Endothelial cell of umbilical vein (primary cell): ENCODE measurements around the gene SGCD. TPM values are rescaled to one million over a fixed set of nuclear protein-coding genes. Genes with fewer than 3 reads are reported as not detected.

Source experiments
- BruUV-seq: library from RNA; stranded (reverse); fragments of 400-500 nt; replicated peaks from 2 replicates; lab custom pipeline; 2021; lab: Mats Ljungman, UMichigan
- CTCF ChIA-PET: fragments of 300-600, 350-600 bp; sonication (Branson Sonifier 250); formaldehyde crosslinking; loops from one replicate; lab custom pipeline; 2021; ENCODE audit warnings: antibody characterized with exemption, inconsistent platforms; lab: Charles Lee
- POLR2A ChIA-PET: fragments of 300-600, 350-600 bp; sonication (Branson Sonifier 250); formaldehyde crosslinking; loops from one replicate; lab custom pipeline; 2021; ENCODE audit warnings: antibody characterized with exemption, inconsistent platforms; lab: Charles Lee
- DNase-seq: peaks from one replicate; pipeline ENCODE4 v3.0.0-alpha.2; 2011; ENCODE audit warnings: low read depth, low spot score
- FAIRE-seq: peaks from 2 replicates; lab custom pipeline; 2011; peaks lifted over from hg19 to GRCh38; lab: Jason Lieb, UNC
- H2AFZ ChIP-seq: 2 replicates; pipeline ENCODE4 v1.6.0; 2012; ENCODE audit warnings: low read depth, low read length, control low read depth, inconsistent platforms
- H3K27ac ChIP-seq: 2 replicates; pipeline ENCODE4 v1.5.1; 2011; ENCODE audit warnings: low read depth, mild to moderate bottlenecking, control low read depth, low read length, moderate library complexity; ENCODE audit not compliant: insufficient read depth
- H3K27me3 ChIP-seq, 2 experiments: 2 replicates each; pipeline versions ENCODE4 v1.6.0 to v1.6.1; 2011; ENCODE audit warnings: low read length in 2 of 2, mixed read lengths in 1 of 2; ENCODE audit not compliant: control insufficient read depth in 2 of 2, insufficient read depth in 2 of 2
- H3K36me3 ChIP-seq, 2 experiments: 2 replicates in 1 of 2; 3 replicates in 1 of 2; pipeline ENCODE4 v1.5.1; 2011; ENCODE audit warnings: low read length in 2 of 2, mild to moderate bottlenecking in 1 of 2, moderate library complexity in 1 of 2; ENCODE audit not compliant: control insufficient read depth in 2 of 2, insufficient read depth in 2 of 2; ENCODE audit errors: extremely low read depth in 1 of 2
- H3K4me1 ChIP-seq: 3 replicates; pipeline ENCODE4 v1.5.1; 2011; ENCODE audit warnings: mild to moderate bottlenecking, low read length; ENCODE audit not compliant: control insufficient read depth, insufficient read depth; ENCODE audit errors: extremely low read depth
- H3K4me2 ChIP-seq: 2 replicates; pipeline ENCODE4 v1.6.1; 2011; ENCODE audit warnings: low read length, control low read depth, mixed read lengths; ENCODE audit not compliant: insufficient read depth
- H3K4me3 ChIP-seq, 3 experiments: fragments of 200-600 bp in 1 of 3; sonication (generic), shearing (Covaris generic) in 1 of 3; replicated peaks in 1 of 3; 2 replicates each; pipeline ENCODE4 v1.5.1; 2011 to 2016; ENCODE audit warnings: control low read depth in 3 of 3, low read length in 3 of 3, mild to moderate bottlenecking in 2 of 3, inconsistent platforms in 1 of 3, low read depth in 1 of 3, moderate library complexity in 1 of 3; ENCODE audit not compliant: insufficient read depth in 1 of 3
- H3K79me2 ChIP-seq: 2 replicates; pipeline ENCODE4 v1.6.0; 2012; ENCODE audit warnings: low read length, inconsistent platforms; ENCODE audit not compliant: control insufficient read depth, insufficient read depth
- H3K9ac ChIP-seq: replicated peaks from 2 replicates; pipeline ENCODE3; 2011; ENCODE audit warnings: low read length, control low read depth; ENCODE audit not compliant: insufficient read depth; ENCODE audit errors: extremely low read depth
- H3K9me1 ChIP-seq: replicated peaks from 3 replicates; pipeline ENCODE4 v1.6.0; 2011; ENCODE audit warnings: mild to moderate bottlenecking, low read length; ENCODE audit not compliant: control insufficient read depth, insufficient read depth; ENCODE audit errors: extremely low read depth
- H3K9me3 ChIP-seq: replicated peaks from 2 replicates; pipeline ENCODE4 v1.5.1; 2012; ENCODE audit warnings: low read length, inconsistent platforms; ENCODE audit not compliant: control insufficient read depth, insufficient read depth
- H4K20me1 ChIP-seq: replicated peaks from 2 replicates; pipeline ENCODE3; 2011; ENCODE audit warnings: mild to moderate bottlenecking, low read length; ENCODE audit not compliant: control insufficient read depth, insufficient read depth; ENCODE audit errors: extremely low read depth
- CTCF ChIP-seq, 2 donors: IDR thresholded peaks; 1 replicate in 1 of 2; 2 replicates in 1 of 2; pipeline ENCODE4 v1.5.1; 2011; ENCODE audit warnings: low read length in 2 of 2, mild to moderate bottlenecking in 2 of 2, moderate library complexity in 2 of 2, control low read depth in 1 of 2, inconsistent platforms in 1 of 2, low read depth in 1 of 2; ENCODE audit not compliant: insufficient read depth in 1 of 2; ENCODE audit errors: extremely low read depth in 1 of 2
- EZH2 ChIP-seq: IDR thresholded peaks from 2 replicates; pipeline ENCODE4 v1.6.1; 2012; ENCODE audit warnings: borderline replicate concordance, low read depth, mild to moderate bottlenecking, moderate library complexity, low read length, inconsistent platforms; ENCODE audit not compliant: severe bottlenecking
- FOS ChIP-seq: IDR thresholded peaks from 2 replicates; pipeline ENCODE4 v1.6.1; 2011; ENCODE audit warnings: mild to moderate bottlenecking, low read length, moderate library complexity, borderline replicate concordance; ENCODE audit not compliant: insufficient read depth
- GATA2 ChIP-seq: IDR thresholded peaks from 2 replicates; pipeline ENCODE4 v1.7.0; 2011; ENCODE audit warnings: low read depth, mild to moderate bottlenecking, moderate library complexity, mixed read lengths, low read length; ENCODE audit not compliant: insufficient read length, insufficient read depth
- JUN ChIP-seq: IDR thresholded peaks from 2 replicates; pipeline ENCODE4 v1.6.1; 2011; ENCODE audit warnings: borderline replicate concordance, low read depth; ENCODE audit not compliant: insufficient read length, insufficient read depth
- MYC ChIP-seq: IDR thresholded peaks from one replicate; pipeline ENCODE4 v1.6.1; 2011; ENCODE audit warnings: mild to moderate bottlenecking, low read depth, low read length
- POLR2A ChIP-seq: IDR thresholded peaks from 2 replicates; pipeline ENCODE4 v1.6.1; 2012; ENCODE audit warnings: low read depth, mild to moderate bottlenecking, control low read depth, low read length
- POLR2AphosphoS5 ChIP-seq: IDR thresholded peaks from 2 replicates; pipeline ENCODE4 v1.6.1; 2012; ENCODE audit warnings: low read depth, mild to moderate bottlenecking, control low read depth, low read length, moderate library complexity; ENCODE audit not compliant: insufficient read depth
- dilution Hi-C: fragments of 300-500 bp; cut with MboI; formaldehyde crosslinking; loops from one replicate; pipeline ENCODE4 v1.15.0; 2019; ENCODE audit warnings: low sequenced_read_pairs; ENCODE audit not compliant: extremely low pct_ligation_motif_present
- intact Hi-C: fragments of 100-400 bp; cut with micrococcal nuclease; formaldehyde crosslinking; loops from one replicate; pipeline ENCODE4 v1.10.0; 2022
- polyA plus RNA-seq, 4 experiments: library from polyadenylated mRNA; depleted of rRNA in 3 of 4; stranded (reverse) in 3 of 4; unstranded in 1 of 4; fragments of >200 nt; gene quantifications; 2 replicates each; pipeline versions ENCODE4 v1.2.1 to v1.2.3, GENCODE V29; 2011 to 2012; ENCODE audit warnings: missing spikeins in 1 of 4
- total RNA-seq: library from RNA; stranded (reverse); gene quantifications from 2 replicates; pipeline ENCODE4 v1.2.3, GENCODE V29; 2021
- TF ChIP-seq, protein P1 (sequence below): IDR thresholded peaks from 2 replicates; pipeline ENCODE4 v1.6.1; 2011; ENCODE audit not compliant: insufficient read depth, insufficient read length

Gene SGCD
- total and polyA plus RNA-seq, 2 donors (not counting 3 experiments of a cell fraction or from before 2014, with no cell fraction given), result not detected

- Histone ChIP-seq H3K4me2 (no peak overlapping the region), H4K20me1 (no peaks in the 10 kb centered on the region), H3K27me3 (no peaks in the 10 kb centered on the region), H3K27ac (no peak overlapping the region), H2AFZ (no peak overlapping the region), H3K9me3 (peaks cover 4% of the 10 kb centered on the region), H3K9ac (no peak overlapping the region), H3K4me3 (no peak overlapping the region), H3K79me2 (no peaks in the 10 kb centered on the region), H3K4me1 (no peaks in the 10 kb centered on the region), H3K9me1 (no peaks in the 10 kb centered on the region), H3K36me3 (no peaks in the 10 kb centered on the region)
- BruUV-seq, result no TSS peak
- ChIA-PET CTCF (no interaction called here), POLR2A (no interaction called here)
- DNase-seq, result no peak
- dilution Hi-C loops, result no loop called here
- TF ChIP-seq GATA2 (no peak), POLR2AphosphoS5 (no peak), POLR2A (no peak), CTCF (IDR thresholded peaks at IDR 0.05; ENCODE audit: extremely low read depth in 1 of 2, insufficient read depth in 1 of 2, low read depth in 1 of 2, low read length in 2 of 2) (no peak), FOS (no peak), JUN (no peak), EZH2 (no peak), MYC (no peak)
- TF ChIP-seq, protein P1, sequence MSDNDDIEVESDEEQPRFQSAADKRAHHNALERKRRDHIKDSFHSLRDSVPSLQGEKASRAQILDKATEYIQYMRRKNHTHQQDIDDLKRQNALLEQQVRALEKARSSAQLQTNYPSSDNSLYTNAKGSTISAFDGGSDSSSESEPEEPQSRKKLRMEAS, result no peak
- no peak for FAIRE-seq
- intact Hi-C loops, result no loop called here
Observed at GRCh38 chr5:156513123-156513815, 186.3 kb downstream of the SGCD start.
